A549 (cell line): ENCODE results near the gene FRYL. TPM values are rescaled to one million over a fixed set of nuclear protein-coding genes. Genes with fewer than 3 reads are reported as not detected.

Source experiments
- ATAC-seq, 2 experiments: fragments of 200-7000 bp in 1 of 2; fragments of >200 bp in 1 of 2; cut with Nextera tagmentation in 1 of 2; cut with Tn5 transposase in 1 of 2; 3 replicates each; pipeline versions ENCODE4 v1.8.0 to v1.9.1; 2018 to 2020; ENCODE audit warnings: mild to moderate bottlenecking in 1 of 2, moderate library complexity in 1 of 2
- CTCF ChIA-PET: fragments of 300-600 bp; sonication (Branson Sonifier 250); formaldehyde crosslinking; extraction: SDS; loops from one replicate; lab custom pipeline; 2021; ENCODE audit warnings: antibody characterized with exemption, inconsistent platforms; lab: Yijun Ruan, JAX
- POLR2A ChIA-PET: fragments of 350-600 bp; formaldehyde crosslinking; extraction: SDS; loops from one replicate; lab custom pipeline; 2021; ENCODE audit warnings: antibody characterized with exemption, inconsistent platforms; lab: Yijun Ruan, JAX
- DNase-seq, 2 experiments: peaks; one replicate each; pipeline versions ENCODE4 v3.0.0 to v3.0.0-alpha.2; 2011 to 2016; ENCODE audit warnings: low read depth in 1 of 2, low spot score in 1 of 2
- FAIRE-seq: peaks from 2 replicates; lab custom pipeline; 2011; peaks lifted over from hg19 to GRCh38; lab: Jason Lieb, UNC
- H3K27ac ChIP-seq, 2 experiments: fragments of >200 bp; sonication (Bioruptor Twin); formaldehyde crosslinking; 3 replicates each; pipeline ENCODE4 v1.5.1; 2016 to 2017
- H3K4me1 ChIP-seq: fragments of >200 bp; sonication (Bioruptor Twin); formaldehyde crosslinking; 3 replicates; pipeline ENCODE4 v1.6.1; 2016
- H3K4me2 ChIP-seq: fragments of >200 bp; sonication (Bioruptor Twin); formaldehyde crosslinking; 3 replicates; pipeline ENCODE4 v1.6.1; 2016
- H3K4me3 ChIP-seq: fragments of >200 bp; sonication (Bioruptor Twin); formaldehyde crosslinking; 3 replicates; pipeline ENCODE4 v1.5.1; 2016
- H3K9me3 ChIP-seq: fragments of >200 bp; sonication (Bioruptor Twin); formaldehyde crosslinking; 3 replicates; pipeline ENCODE4 v1.6.1; 2016
- BHLHE40 ChIP-seq: IDR thresholded peaks from 2 replicates; pipeline ENCODE4 v1.6.1; 2012; ENCODE audit warnings: low read depth, low read length, inconsistent platforms
- CBX2 ChIP-seq: fragments of 200-600 bp; sonication (generic); IDR thresholded peaks from 2 replicates; pipeline ENCODE4 v1.6.1; 2016; ENCODE audit warnings: low read depth, mild to moderate bottlenecking, borderline replicate concordance
- CHD2 ChIP-seq: fragments of 150-350 bp; IDR thresholded peaks from 2 replicates; pipeline ENCODE4 v1.6.1; 2014; ENCODE audit warnings: low read length; ENCODE audit not compliant: partially characterized antibody
- CHD4 ChIP-seq: fragments of 200-600 bp; sonication (generic); IDR thresholded peaks from 2 replicates; pipeline ENCODE4 v1.6.1; 2016; ENCODE audit warnings: antibody characterized with exemption, mild to moderate bottlenecking, borderline replicate concordance
- E2F6 ChIP-seq: IDR thresholded peaks from 2 replicates; pipeline ENCODE4 v1.6.1; 2012; ENCODE audit warnings: low read depth, borderline replicate concordance
- EP300 ChIP-seq, 2 experiments: fragments of >200 bp; sonication (Bioruptor Twin); formaldehyde crosslinking; IDR thresholded peaks; 2 replicates in 1 of 2; 3 replicates in 1 of 2; pipeline ENCODE4 v1.6.1; 2016 to 2017
- ESRRA ChIP-seq: fragments of 150-350 bp; IDR thresholded peaks from 2 replicates; pipeline ENCODE4 v1.6.1; 2014; ENCODE audit warnings: mild to moderate bottlenecking, low read length, borderline replicate concordance
- HMGXB4 ChIP-seq: fragments of 250-450 bp; sonication (Bioruptor Pico); IDR thresholded peaks from 2 replicates; pipeline ENCODE4 v1.5.0; 2021; ENCODE audit warnings: mild to moderate bottlenecking, moderate library complexity, borderline replicate concordance
- HOXA7 ChIP-seq: fragments of 250-450 bp; sonication (Bioruptor Pico); IDR thresholded peaks from 2 replicates; pipeline ENCODE4 v1.5.0; 2020; ENCODE audit warnings: mild to moderate bottlenecking, moderate library complexity
- JUNB ChIP-seq: fragments of >200 bp; sonication (Bioruptor Twin); formaldehyde crosslinking; IDR thresholded peaks from 2 replicates; pipeline ENCODE4 v1.6.1; 2016
- MYC ChIP-seq: IDR thresholded peaks from 2 replicates; pipeline ENCODE4 v1.6.1; 2012; ENCODE audit warnings: mild to moderate bottlenecking, inconsistent platforms, low read length, improper control_type of control experiment, borderline replicate concordance
- PHF8 ChIP-seq: fragments of 200-600 bp; sonication (generic); IDR thresholded peaks from 2 replicates; pipeline ENCODE4 v1.6.1; 2016; ENCODE audit warnings: low read depth, mild to moderate bottlenecking, antibody characterized with exemption, moderate library complexity, borderline replicate concordance
- POLR2AphosphoS2 ChIP-seq: conservative IDR thresholded peaks from 2 replicates; pipeline ENCODE4 v1.6.1; 2012; ENCODE audit warnings: low read length, improper control_type of control experiment, inconsistent platforms
- RAD21 ChIP-seq, 2 experiments: fragments of >200 bp in 1 of 2; sonication (Bioruptor Twin) in 1 of 2; formaldehyde crosslinking in 1 of 2; IDR thresholded peaks in 1 of 2; conservative IDR thresholded peaks in 1 of 2; 2 replicates in 1 of 2; 3 replicates in 1 of 2; pipeline ENCODE4 v1.6.1; 2012 to 2018; ENCODE audit warnings: inconsistent platforms in 1 of 2
- RARB ChIP-seq: fragments of 250-450 bp; sonication (Bioruptor Pico); IDR thresholded peaks from 2 replicates; pipeline ENCODE4 v1.8.0; 2021; ENCODE audit warnings: mild to moderate bottlenecking, moderate library complexity
- REST ChIP-seq: fragments of 200-600 bp; sonication (generic); IDR thresholded peaks from 2 replicates; pipeline ENCODE4 v1.6.1; 2016; ENCODE audit warnings: antibody characterized with exemption, mild to moderate bottlenecking, moderate library complexity
- SMC3 ChIP-seq: fragments of >200 bp; sonication (Bioruptor Twin); formaldehyde crosslinking; IDR thresholded peaks from 3 replicates; pipeline ENCODE4 v1.6.1; 2018; ENCODE audit warnings: inconsistent platforms
- WGBS: methylation state at CpG from one replicate; pipeline ENCODE4 v1.1.6; 2017; ENCODE audit errors: missing lambda C conversion rate; 5-methylcytosine and 5-hydroxymethylcytosine counted together
- polyA plus RNA-seq, 4 experiments: library from polyadenylated mRNA; depleted of rRNA in 3 of 4; stranded (reverse); fragments of >200 nt; fragmentation: RNase III in 1 of 4; extraction: RNeasy Plus Mini Kit Qiagen cat#74134 plus additional on column Dnase treatment in 1 of 4; gene quantifications; 2 replicates in 3 of 4; 3 replicates in 1 of 4; pipeline ENCODE4 v1.2.3, GENCODE V29; 2011 to 2017

Gene FRYL
- polyA plus RNA-seq, 2 of the 4 experiments (the other 2 are of a cell fraction): 7.1 to 21.1 TPM

- Histone ChIP-seq H3K4me3 (no peak overlapping the region), H3K4me1 (no peaks in the 10 kb centered on the region), H3K4me2 (no peak overlapping the region), H3K27ac (no peak overlapping the region), H3K9me3 (no peaks in the 10 kb centered on the region)
- ATAC-seq: no peak
- ChIA-PET POLR2A (no interaction called here), CTCF (interaction anchor here (1.5 kb wide), 1 partner anchor 9 kb away, joined by 3 read pairs; no protein-coding TSS in a partner anchor)
- FAIRE-seq: no peak
- WGBS: 84% methylated on average over 4 of the region's 4 CpGs
- no peak for DNase-seq
- TF ChIP-seq RAD21 (conservative IDR thresholded peaks at IDR 0.05 in 1 of 2, IDR thresholded peaks at IDR 0.05 in 1 of 2): no peak
Measured at GRCh38 chr4:48668254-48669017, 111.6 kb downstream of the FRYL start.

GRCh38 chr4:48667148-48667547 lies 112.9 kb downstream of the FRYL start:
- no peak for TF ChIP-seq JUNB
- TF ChIP-seq E2F6: no peak
- TF ChIP-seq ESRRA: no peak
- no peak for TF ChIP-seq REST
- TF ChIP-seq HMGXB4 (CRISPR knock-in tag): no peak
- TF ChIP-seq CHD4: no peak
- no peak for TF ChIP-seq PHF8
- TF ChIP-seq BHLHE40: no peak
- TF ChIP-seq MYC: no peak
- TF ChIP-seq HOXA7 (CRISPR knock-in tag): no peak
- TF ChIP-seq SMC3: no peak
- no peak for TF ChIP-seq RARB (CRISPR knock-in tag)
- TF ChIP-seq EP300 (IDR thresholded peaks at IDR 0.05): no peak
- no peak for TF ChIP-seq CBX2
- no peak for TF ChIP-seq POLR2AphosphoS2
- no peak for TF ChIP-seq CHD2
- DNase-seq: no peak
- CTCF ChIA-PET: interaction anchor here (1.5 kb wide), 1 partner anchor 10 kb away, joined by 3 read pairs; no protein-coding TSS in a partner anchor
- H3K4me3 ChIP-seq: no peak overlapping the region
- no peak overlapping the region for H3K27ac ChIP-seq
- POLR2A ChIA-PET: interaction anchor here (0.5 kb wide), 1 partner anchor 10 kb away, joined by 4 read pairs; no protein-coding TSS in a partner anchor
- FAIRE-seq: no peak
- H3K4me2 ChIP-seq: no peak overlapping the region
- no peaks in the 10 kb centered on the region for H3K9me3 ChIP-seq
- no peak for ATAC-seq
- WGBS: 90% methylated on average over 2 of the region's 2 CpGs
- H3K4me1 ChIP-seq: no peaks in the 10 kb centered on the region
